HG02840 (cell line): ENCODE results near the gene STPG4.
"Not testable (repeated sequence)": the region's sequence is repeated elsewhere in the genome, so short reads cannot be mapped to it uniquely, and the experiment has no call there.

Source experiments
- ATAC-seq: cut with Tn5 transposase; IDR thresholded peaks from one replicate; pipeline ENCODE4 v1.9.1; 2021; ENCODE audit warnings: mild to moderate bottlenecking, moderate library complexity, moderate number of reproducible peaks; ENCODE audit not compliant: unreplicated experiment, low FRiP score

Gene STPG4

DNA sequence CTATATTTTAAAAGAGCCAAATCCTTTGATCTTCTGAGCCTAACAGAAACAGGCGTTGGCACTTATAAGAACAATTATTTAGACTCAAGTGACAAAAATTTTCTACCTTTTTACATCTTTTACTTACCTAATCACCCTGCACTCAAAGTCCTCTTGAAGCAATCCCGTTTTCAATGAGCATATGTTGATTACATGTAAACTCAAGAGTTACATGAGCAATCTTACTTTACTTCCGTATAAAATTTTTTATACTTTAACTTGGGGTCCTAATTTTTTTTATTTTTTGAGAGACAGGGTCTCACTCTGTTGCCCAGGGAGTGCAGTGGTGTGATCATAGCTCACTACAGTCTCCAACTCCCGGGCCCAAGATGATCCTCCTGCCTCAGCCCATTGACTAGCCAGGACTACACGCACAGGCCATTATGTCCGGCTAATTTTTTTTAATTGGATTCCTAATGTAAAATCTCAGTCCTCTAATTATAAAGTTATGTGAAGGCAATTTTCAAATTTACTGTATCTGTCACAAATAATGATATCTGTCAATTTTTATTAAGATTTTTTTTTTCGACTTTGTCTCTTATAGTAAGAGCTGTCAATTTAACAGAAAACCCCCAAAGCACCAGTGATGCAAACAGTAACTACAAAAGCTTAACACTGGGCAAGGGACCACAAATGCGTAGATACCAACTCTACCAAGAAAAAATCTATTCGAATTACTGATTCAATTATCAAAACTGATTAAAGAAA lies 19.1 kb upstream of the STPG4 start:
- no peak for ATAC-seq

DNA sequence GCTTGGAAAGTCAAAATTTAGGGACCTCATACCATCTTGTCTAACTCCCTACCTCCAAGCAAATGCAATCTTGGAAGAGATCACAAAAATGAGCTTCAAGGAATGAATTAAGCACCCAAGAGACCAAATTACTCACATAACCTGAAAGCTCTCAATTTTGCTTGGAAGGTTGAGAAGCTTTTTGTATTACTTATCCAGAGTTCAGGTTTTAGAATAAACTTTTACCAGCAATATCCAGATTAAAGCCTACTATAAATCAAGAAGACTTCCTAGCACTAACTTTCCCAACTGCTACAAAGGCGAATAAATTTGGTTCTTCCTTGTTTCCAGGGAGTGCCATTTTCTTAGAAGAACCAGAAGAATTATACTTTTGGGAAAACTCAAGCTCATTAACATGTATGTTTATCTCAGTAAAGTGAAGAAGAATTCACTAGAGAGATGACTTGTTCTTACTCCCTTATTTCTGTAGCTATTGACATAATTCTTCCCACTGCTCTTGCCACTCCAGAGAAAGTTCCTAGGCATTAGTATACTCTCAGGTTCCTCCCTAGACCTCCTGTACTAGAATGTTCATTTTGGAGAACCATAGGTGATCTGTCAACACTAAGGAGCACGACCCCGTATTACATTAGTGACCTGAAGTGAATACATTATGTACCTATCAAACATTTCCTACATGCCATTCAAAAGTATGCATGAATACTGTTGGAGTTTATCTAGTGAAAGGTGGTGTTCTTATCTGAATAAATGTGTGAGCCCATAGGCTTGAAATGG lies 18.0 kb upstream of the STPG4 start:
- no peak for ATAC-seq

DNA sequence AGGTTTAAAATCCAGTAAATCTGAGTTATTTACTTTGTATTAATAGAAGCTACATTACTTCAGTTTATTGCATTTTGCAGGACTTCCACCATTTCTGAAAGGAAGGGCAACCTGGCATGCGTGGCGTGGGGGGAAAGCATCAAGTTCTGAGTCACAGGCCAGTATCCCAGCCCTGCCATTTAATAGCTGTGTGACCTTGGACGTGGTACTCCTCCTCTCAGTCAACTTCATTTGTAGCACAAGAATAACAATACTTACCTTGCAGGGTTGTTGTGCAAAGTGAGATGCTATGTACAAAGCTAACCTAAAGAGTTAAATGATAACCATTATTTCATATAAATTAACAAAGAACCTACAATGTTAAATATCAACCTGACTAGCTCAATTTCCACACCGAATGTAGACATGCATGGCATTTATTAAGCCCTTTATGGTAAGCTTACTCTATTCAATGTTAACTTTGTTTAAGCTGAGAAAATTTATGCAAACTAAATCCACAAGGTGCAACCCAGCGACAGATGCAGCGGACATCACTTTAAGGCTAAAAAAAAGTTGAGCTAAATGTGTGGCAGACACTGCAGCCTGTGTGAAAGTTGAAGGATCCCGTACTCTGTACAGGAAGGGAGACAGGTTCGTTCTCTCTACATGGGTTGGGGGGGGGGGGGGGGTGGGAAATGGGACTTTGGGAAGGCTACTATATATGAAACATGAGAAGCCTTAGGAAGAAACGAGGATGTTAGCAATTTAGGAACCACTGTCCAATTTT lies 17.2 kb upstream of the STPG4 start:
- ATAC-seq: no peak

GRCh38 chr2:47169784-47170183 lies 14.7 kb upstream of the STPG4 start:
- ATAC-seq: no peak

- not testable (repeated sequence) for ATAC-seq
Observed at GRCh38 chr2:47168895-47169294, 13.8 kb upstream of the STPG4 start.

- no peak for ATAC-seq
Observed at GRCh38 chr2:47167149-47167548, 12.0 kb upstream of the STPG4 start.

- ATAC-seq: no peak
Observed at GRCh38 chr2:47165001-47165555, 10.0 kb upstream of the STPG4 start.

DNA sequence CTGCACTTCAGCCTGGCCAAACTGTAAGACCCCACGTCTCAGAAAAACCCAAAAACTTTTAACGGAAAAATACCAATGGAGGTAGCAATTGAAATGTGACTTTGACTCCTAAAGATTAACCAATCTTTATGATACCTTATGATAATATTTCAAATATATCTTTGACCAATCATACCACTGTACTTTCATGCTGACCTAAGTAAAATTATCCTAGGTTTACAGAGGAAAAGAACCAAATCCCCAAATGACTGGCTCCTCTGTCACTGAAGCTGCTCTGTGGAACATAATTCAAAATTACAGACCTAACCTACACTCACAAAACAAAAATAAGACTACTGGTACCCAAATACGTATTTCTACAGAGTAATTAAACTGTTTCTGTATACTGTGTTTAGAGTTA lies 7.7 kb upstream of the STPG4 start:
- ATAC-seq: no peak

DNA sequence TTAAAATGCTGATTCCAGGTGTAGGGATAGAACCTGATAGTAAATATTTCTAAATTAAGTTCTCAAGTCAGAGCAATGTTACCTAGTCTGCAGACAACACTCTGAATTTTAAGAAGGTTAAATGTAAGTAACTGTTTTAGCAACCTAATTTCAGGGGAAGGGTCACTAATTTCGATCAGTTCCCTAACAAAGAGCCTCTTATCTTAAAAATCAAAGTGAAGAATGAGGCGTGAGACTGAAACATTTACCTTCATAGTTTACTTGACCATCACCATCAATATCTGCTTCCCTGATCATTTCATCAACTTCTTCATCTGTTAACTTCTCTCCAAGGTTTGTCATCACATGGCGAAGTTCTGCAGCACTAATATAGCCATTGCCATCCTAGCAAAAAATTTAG lies 6.4 kb upstream of the STPG4 start:
- no peak for ATAC-seq

GRCh38 chr2:47160660-47161059 lies 5.6 kb upstream of the STPG4 start:
- no peak for ATAC-seq

DNA sequence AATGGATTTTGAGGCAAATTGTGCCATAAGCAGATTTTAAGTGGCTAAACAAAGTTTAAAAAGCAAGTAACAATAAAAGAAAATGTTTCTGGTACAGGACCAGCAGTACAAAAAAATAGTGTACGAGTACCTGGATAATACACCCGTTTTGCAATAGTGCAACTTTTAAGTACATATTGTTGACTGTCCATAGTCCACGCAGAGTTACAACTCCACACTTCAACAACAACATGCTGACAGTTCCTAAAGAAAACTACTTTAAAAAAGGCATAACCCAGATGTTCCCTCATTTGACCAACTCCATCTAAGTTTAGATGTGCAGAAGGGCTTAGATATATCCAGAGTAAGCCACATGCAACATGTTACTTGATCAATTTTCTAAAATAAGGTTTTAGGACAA lies 5.1 kb upstream of the STPG4 start:
- no peak for ATAC-seq

- ATAC-seq: no peak
Observed at GRCh38 chr2:47159627-47160026, 4.5 kb upstream of the STPG4 start.

DNA sequence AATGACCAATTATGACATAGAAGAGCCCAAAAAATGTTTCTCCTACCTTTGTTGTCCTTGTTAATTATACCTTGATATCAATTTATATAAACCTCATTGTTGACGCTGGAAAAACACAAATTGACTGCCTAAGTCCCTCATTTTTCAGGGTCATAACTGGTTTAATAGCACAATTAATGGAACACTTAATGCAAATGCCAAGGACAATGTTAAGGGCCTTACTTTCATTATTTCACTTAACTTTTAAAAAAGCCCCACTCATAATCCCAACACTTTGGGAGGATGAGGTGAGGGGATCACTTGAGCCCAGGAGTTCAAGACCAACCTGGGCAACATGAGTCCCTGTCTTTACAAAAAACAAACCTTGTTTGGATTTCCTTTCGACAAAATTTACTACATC lies 3.5 kb upstream of the STPG4 start:
- no peak for ATAC-seq

GRCh38 chr2:47152803-47153202 lies 2.3 kb downstream of the STPG4 start:
- no peak for ATAC-seq

GRCh38 chr2:47150175-47150574 lies 4.9 kb downstream of the STPG4 start:
- no peak for ATAC-seq

- no peak for ATAC-seq
Observed at GRCh38 chr2:47147021-47147420, 8.1 kb downstream of the STPG4 start.

GRCh38 chr2:47145466-47145865 lies 9.6 kb downstream of the STPG4 start:
- ATAC-seq: no peak

GRCh38 chr2:47141520-47141919 lies 13.6 kb downstream of the STPG4 start:
- no peak for ATAC-seq

DNA sequence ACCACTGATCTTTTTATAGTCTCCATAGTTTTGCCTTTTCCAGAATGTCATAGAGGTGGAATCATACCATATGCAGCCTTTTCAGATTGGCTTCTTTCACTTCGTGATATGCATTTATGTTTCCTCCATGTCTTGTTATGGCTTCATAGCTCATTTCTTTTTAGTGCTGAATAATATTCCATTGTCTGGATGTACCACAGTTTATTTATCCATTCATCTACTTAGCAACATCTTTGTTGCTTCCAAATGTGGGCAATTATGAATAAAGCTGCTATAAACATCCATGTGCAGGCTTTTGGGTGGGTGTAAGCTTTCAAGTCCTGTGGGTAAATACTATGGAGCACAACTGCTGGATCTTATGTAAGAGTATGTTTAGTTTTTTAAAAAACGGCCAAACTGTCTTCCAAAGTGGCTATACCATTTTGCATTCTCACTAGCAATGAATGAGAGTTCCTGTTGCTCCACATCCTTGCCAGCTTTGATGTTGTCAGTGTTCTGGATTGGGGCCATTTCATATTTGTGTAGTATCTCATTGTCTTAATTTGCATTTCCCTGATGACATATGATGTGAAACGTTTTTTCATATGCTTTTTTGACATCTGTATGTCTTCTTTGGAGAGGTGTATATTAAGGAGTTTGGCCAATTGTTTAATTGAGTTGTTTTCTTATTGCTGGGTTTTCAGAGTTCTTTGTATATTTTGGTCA lies 20.6 kb downstream of the STPG4 start:
- ATAC-seq: no peak

- no peak for ATAC-seq
Observed at GRCh38 chr2:47133046-47133445, 22.1 kb downstream of the STPG4 start.
